Mucosa of rectum (tissue), 2 donors: ENCODE results near the gene TLL1.

Source experiments
- H3K27ac ChIP-seq, 2 donors: one replicate each; pipeline ENCODE4 v1.7.0; 2013; ENCODE audit warnings: inconsistent platforms in 2 of 2, low read depth in 2 of 2, low read length in 2 of 2
- H3K27me3 ChIP-seq, 2 donors: one replicate each; pipeline ENCODE4 v1.7.0; 2013; ENCODE audit warnings: low read length in 2 of 2; ENCODE audit not compliant: control insufficient read depth in 2 of 2, insufficient read depth in 2 of 2
- H3K36me3 ChIP-seq, 2 donors: one replicate each; pipeline ENCODE4 v1.7.0; 2013; ENCODE audit warnings: low read length in 2 of 2; ENCODE audit not compliant: control insufficient read depth in 2 of 2, insufficient read depth in 2 of 2
- H3K4me1 ChIP-seq, 2 donors: one replicate each; pipeline ENCODE4 v1.7.0; 2013; ENCODE audit warnings: low read length in 2 of 2, mild to moderate bottlenecking in 1 of 2; ENCODE audit not compliant: control insufficient read depth in 2 of 2, insufficient read depth in 2 of 2
- H3K4me3 ChIP-seq, 2 donors: one replicate each; pipeline ENCODE4 v1.7.0; 2013; ENCODE audit warnings: low read length in 2 of 2
- H3K9ac ChIP-seq, 2 donors: one replicate each; pipeline ENCODE4 v1.7.0; 2013; ENCODE audit warnings: low read length in 2 of 2, low read depth in 1 of 2, mild to moderate bottlenecking in 1 of 2
- H3K9me3 ChIP-seq, 2 donors: one replicate each; pipeline ENCODE4 v1.7.0; 2013; ENCODE audit warnings: low read length in 2 of 2; ENCODE audit not compliant: control insufficient read depth in 2 of 2
- donor health status: healthy.
- donor health status: Normal muscosa, but diverticular disease.

TLL1 gene

DNA sequence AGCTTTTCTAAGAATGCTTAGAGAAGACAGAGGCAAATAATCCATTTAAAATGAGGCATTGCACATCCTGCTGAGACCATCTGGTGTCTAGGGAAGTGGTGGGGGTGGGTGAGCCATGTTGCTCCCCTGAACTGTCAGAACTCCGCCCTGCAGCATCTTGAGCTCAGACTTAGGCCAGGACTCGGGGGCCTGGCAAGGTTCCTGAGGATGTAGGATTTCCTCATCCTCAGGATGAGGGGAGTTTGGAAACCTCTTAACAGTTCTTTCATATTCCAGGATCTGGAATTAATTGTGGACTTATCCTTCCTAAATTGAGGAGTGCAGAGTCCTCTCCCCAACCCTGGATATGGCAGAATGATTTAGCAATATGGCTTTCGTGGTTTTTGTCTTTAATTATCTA is 6.6 kb downstream of the TLL1 start:
- Histone ChIP-seq H3K27ac (no peak overlapping the region), H3K9me3 (no peaks in the 10 kb centered on the region), H3K27me3 (peaks cover 8 to 10% of the 10 kb centered on the region in 2 donors), H3K4me3 (no peak overlapping the region), H3K4me1 (no peaks in the 10 kb centered on the region), H3K36me3 (no peaks in the 10 kb centered on the region), H3K9ac (no peak overlapping the region)

DNA sequence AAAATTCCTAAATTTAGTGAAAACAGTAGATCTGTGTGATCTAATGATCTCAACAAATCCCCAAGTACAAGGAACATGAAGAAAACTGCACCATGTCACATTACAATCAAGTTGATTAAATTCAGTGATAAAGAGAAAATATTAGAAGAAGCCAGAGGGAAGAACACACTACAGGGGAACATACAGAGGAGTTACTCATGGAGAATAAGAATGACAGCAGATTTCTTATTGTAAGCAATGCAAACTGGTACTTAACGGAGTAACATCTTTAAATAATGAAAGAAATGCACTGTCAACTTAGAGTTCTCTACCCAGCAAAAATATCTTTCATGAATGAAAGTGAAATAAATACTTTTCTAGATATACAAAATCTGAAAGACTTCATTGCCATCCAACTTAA is 21.1 kb downstream of the TLL1 start:
- no peaks in the 10 kb centered on the region for H3K36me3 ChIP-seq
- H3K9me3 ChIP-seq: no peaks in the 10 kb centered on the region
- H3K9ac ChIP-seq: no peak overlapping the region
- H3K4me1 ChIP-seq: no peaks in the 10 kb centered on the region
- no peak overlapping the region for H3K27ac ChIP-seq
- H3K27me3 ChIP-seq: no peaks in the 10 kb centered on the region
- no peak overlapping the region for H3K4me3 ChIP-seq

DNA sequence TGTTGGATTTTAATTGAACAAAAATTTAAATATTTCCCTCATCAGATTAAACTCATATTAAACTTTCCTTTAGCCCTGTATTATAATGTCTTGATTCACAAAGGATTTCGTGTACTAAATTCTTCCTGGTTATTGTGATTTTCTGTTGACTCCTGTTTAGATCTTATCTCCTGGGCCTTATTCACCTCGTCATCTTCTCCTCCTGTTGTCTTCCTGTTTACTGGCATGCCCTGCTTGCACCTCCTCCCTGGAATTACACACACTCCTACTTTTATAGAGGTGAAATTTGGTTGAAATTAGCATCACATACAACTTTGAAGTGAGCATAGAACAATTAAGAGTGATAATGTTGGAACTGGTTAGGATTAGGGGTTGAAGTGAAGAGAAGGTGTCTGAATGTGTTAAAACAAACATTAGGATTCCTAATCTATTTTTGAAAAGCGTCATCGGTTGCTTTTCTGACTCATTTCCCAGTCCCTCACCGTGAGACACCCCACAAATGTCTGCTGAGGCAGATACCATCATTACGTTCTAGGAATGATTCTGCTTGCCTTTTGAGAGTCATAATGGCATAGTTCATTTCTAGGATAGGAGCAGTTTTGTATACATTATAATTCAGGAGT is 32.5 kb downstream of the TLL1 start:
- no peaks in the 10 kb centered on the region for H3K27me3 ChIP-seq
- H3K9me3 ChIP-seq: no peaks in the 10 kb centered on the region
- no peaks in the 10 kb centered on the region for H3K36me3 ChIP-seq
- no peaks in the 10 kb centered on the region for H3K4me1 ChIP-seq
- no peak overlapping the region for H3K27ac ChIP-seq
- no peak overlapping the region for H3K9ac ChIP-seq
- no peak overlapping the region for H3K4me3 ChIP-seq

DNA sequence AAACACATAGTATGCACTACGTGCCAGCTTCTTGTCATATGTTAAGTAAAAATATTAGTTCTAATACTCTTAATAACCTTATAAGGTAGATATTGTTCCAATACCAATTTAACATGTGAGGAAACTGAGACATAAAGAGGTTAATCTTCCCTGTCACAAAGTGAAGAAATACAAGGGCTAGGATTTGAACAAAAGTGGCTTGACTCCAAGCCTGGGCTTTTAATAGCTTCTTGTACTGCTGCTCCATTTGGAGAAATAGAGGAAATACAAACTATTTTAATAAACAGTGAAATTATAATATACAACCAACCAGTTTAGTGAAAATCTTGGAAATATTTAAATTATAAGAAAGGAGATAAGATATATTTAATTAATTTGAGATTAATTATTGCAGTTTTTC is 33.2 kb downstream of the TLL1 start:
- H3K9me3 ChIP-seq: no peaks in the 10 kb centered on the region
- H3K36me3 ChIP-seq: no peaks in the 10 kb centered on the region
- H3K4me3 ChIP-seq: no peak overlapping the region
- H3K27ac ChIP-seq: no peak overlapping the region
- no peak overlapping the region for H3K9ac ChIP-seq
- H3K4me1 ChIP-seq: no peaks in the 10 kb centered on the region
- no peaks in the 10 kb centered on the region for H3K27me3 ChIP-seq

DNA sequence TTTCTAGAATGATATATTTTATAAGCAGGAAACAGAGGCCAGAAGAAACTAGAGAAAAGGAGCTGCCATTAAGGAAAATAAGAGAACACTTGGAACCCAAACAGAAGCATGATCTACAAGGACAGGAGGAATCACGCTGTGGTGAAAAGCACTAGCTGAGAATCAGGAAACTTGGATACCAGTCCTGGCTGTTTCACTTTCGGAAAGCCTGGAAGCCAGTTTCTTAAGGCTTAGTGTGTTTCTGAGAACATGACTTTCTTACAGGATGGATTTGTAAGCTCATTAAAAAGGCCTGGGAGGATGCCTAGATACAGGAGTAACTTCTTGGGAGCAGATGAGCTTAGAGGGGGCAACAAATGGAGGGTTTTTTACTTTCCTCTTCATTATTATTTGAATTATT is 36.9 kb downstream of the TLL1 start:
- Histone ChIP-seq H3K9me3 (no peaks in the 10 kb centered on the region), H3K27ac (no peak overlapping the region), H3K36me3 (no peaks in the 10 kb centered on the region), H3K9ac (no peak overlapping the region), H3K4me3 (no peak overlapping the region), H3K27me3 (no peaks in the 10 kb centered on the region), H3K4me1 (no peaks in the 10 kb centered on the region)

- no peak overlapping the region for H3K9ac ChIP-seq
- no peak overlapping the region for H3K27ac ChIP-seq
- no peaks in the 10 kb centered on the region for H3K4me1 ChIP-seq
- H3K9me3 ChIP-seq: no peaks in the 10 kb centered on the region
- no peak overlapping the region for H3K4me3 ChIP-seq
- H3K36me3 ChIP-seq: no peaks in the 10 kb centered on the region
- no peaks in the 10 kb centered on the region for H3K27me3 ChIP-seq
Observed at GRCh38 chr4:165915215-165915614, 42.2 kb downstream of the TLL1 start.

DNA sequence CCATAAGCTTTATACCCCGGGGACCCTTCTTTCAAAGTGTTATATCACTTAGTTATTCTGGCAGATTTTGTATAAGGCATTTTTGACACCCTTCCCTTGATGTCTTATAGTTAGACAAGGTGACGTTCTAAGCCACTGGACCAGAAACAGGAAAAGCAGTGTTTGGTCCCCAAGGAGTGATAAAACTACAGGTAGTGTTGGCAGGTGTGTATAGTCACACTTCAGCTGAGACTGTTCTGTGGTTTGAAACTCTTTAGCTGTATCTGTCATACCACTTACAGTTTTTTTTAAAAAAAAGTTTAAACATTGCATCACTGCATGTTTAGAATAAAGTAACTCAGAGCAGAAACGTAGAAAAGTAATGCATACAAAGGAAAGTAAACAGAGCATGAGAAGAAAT is 48.5 kb downstream of the TLL1 start:
- Histone ChIP-seq H3K4me1 (no peaks in the 10 kb centered on the region), H3K27ac (no peak overlapping the region), H3K4me3 (no peak overlapping the region), H3K9me3 (no peaks in the 10 kb centered on the region), H3K27me3 (no peaks in the 10 kb centered on the region), H3K9ac (no peak overlapping the region), H3K36me3 (no peaks in the 10 kb centered on the region)

GRCh38 chr4:165922747-165923146 is 49.7 kb downstream of the TLL1 start:
- Histone ChIP-seq H3K4me3 (no peak overlapping the region), H3K27me3 (no peaks in the 10 kb centered on the region), H3K9me3 (no peaks in the 10 kb centered on the region), H3K36me3 (no peaks in the 10 kb centered on the region), H3K27ac (no peak overlapping the region), H3K4me1 (no peaks in the 10 kb centered on the region), H3K9ac (no peak overlapping the region)

- no peak overlapping the region for H3K4me3 ChIP-seq
- H3K36me3 ChIP-seq: no peaks in the 10 kb centered on the region
- H3K9me3 ChIP-seq: no peaks in the 10 kb centered on the region
- no peaks in the 10 kb centered on the region for H3K4me1 ChIP-seq
- no peak overlapping the region for H3K9ac ChIP-seq
- no peak overlapping the region for H3K27ac ChIP-seq
- H3K27me3 ChIP-seq: no peaks in the 10 kb centered on the region
Observed at GRCh38 chr4:165926307-165926706, 53.3 kb downstream of the TLL1 start.

DNA sequence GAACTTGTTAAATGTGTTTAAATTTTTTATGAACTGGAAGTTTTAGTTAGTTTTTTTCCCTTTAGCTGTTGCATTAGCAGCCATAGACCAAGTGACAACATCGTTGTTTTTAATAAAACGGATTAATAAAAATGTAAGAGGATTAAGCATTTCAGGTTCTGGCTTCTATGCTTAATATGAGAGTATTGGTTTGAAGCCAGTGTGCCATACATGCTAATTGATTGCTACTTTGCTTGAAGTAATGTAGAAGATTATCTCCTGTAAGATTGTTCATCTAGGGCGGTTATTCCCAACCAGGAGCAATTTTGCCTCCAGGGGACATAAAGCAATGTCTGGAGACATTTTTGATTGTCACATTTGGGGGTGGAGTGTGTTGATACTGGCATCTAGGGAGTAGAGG is 54.3 kb downstream of the TLL1 start:
- H3K27me3 ChIP-seq: no peaks in the 10 kb centered on the region
- H3K4me1 ChIP-seq: no peaks in the 10 kb centered on the region
- H3K9ac ChIP-seq: no peak overlapping the region
- H3K27ac ChIP-seq: no peak overlapping the region
- H3K36me3 ChIP-seq: no peaks in the 10 kb centered on the region
- no peaks in the 10 kb centered on the region for H3K9me3 ChIP-seq
- no peak overlapping the region for H3K4me3 ChIP-seq

GRCh38 chr4:165927815-165928214 is 54.8 kb downstream of the TLL1 start:
- H3K27me3 ChIP-seq: no peaks in the 10 kb centered on the region
- no peak overlapping the region for H3K27ac ChIP-seq
- H3K4me3 ChIP-seq: no peak overlapping the region
- no peaks in the 10 kb centered on the region for H3K9me3 ChIP-seq
- H3K4me1 ChIP-seq: no peaks in the 10 kb centered on the region
- no peak overlapping the region for H3K9ac ChIP-seq
- no peaks in the 10 kb centered on the region for H3K36me3 ChIP-seq
